ENCODE results near the gene SMIM23. TPM values are rescaled to one million over a fixed set of nuclear protein-coding genes. Genes with fewer than 3 reads are reported as not detected.

SMIM23 gene
- total RNA-seq, 4 donors from 2014 or later = not detected

- no peak overlapping the region for H3K4me3 ChIP-seq
- DNase-seq = no peak
- intact Hi-C loops (cut with DNase I; ENCODE audit: low total_unique reads) = no loop called here
These were observed 3.7 kb downstream of the SMIM23 start for GRCh38 chr5:171789353-171789752.

GRCh38 chr5:171790408-171790807 is 4.8 kb downstream of the SMIM23 start:
- intact Hi-C loops (cut with DNase I; ENCODE audit: low total_unique reads) = no loop called here
- H3K4me1 ChIP-seq = no peaks in the 10 kb centered on the region
- no peak overlapping the region for H3K4me3 ChIP-seq
- H3K36me3 ChIP-seq = no peaks in the 10 kb centered on the region
- no peak overlapping the region for H3K27ac ChIP-seq
- H3K9me3 ChIP-seq = no peaks in the 10 kb centered on the region
- DNase-seq = no peak
- H3K27me3 ChIP-seq = no peaks in the 10 kb centered on the region
- TF ChIP-seq POLR2A (IDR thresholded peaks at IDR 0.05) (no peak), CTCF (IDR thresholded peaks at IDR 0.05) (no peak)

More at GRCh38 chr5:171789353-171789752, 3.7 kb downstream of the SMIM23 start:
- H3K9me3 ChIP-seq = no peaks in the 10 kb centered on the region
- no peaks in the 10 kb centered on the region for H3K27me3 ChIP-seq
- no peaks in the 10 kb centered on the region for H3K4me1 ChIP-seq
- no peak overlapping the region for H3K27ac ChIP-seq
- TF ChIP-seq POLR2A (IDR thresholded peaks at IDR 0.05) (no peak), CTCF (IDR thresholded peaks at IDR 0.05) (no peak)
- H3K36me3 ChIP-seq = no peaks in the 10 kb centered on the region

- TF ChIP-seq POLR2A (IDR thresholded peaks at IDR 0.05) = no peak
- no peak overlapping the region for H3K4me3 ChIP-seq
- no peaks in the 10 kb centered on the region for H3K27me3 ChIP-seq
- H3K27ac ChIP-seq = no peak overlapping the region
- H3K4me1 ChIP-seq = no peaks in the 10 kb centered on the region
- no peaks in the 10 kb centered on the region for H3K9me3 ChIP-seq
- H3K36me3 ChIP-seq = no peaks in the 10 kb centered on the region
- DNase-seq = no peak
- intact Hi-C loops (cut with DNase I; ENCODE audit: low total_unique reads) = no loop called here
These were observed 8.9 kb downstream of the SMIM23 start for GRCh38 chr5:171794470-171794960.

- Histone ChIP-seq H3K27me3 (no peaks in the 10 kb centered on the region), H3K4me1 (no peaks in the 10 kb centered on the region), H3K27ac (no peak overlapping the region), H3K9me3 (no peaks in the 10 kb centered on the region), H3K36me3 (no peaks in the 10 kb centered on the region), H3K4me3 (no peak overlapping the region)
- no peak for DNase-seq
- intact Hi-C loops (cut with DNase I; ENCODE audit: low total_unique reads) = no loop called here
- no peak for TF ChIP-seq CTCF (IDR thresholded peaks at IDR 0.05)
- TF ChIP-seq POLR2A (IDR thresholded peaks at IDR 0.05) = no peak
These were observed 9.8 kb downstream of the SMIM23 start for GRCh38 chr5:171795381-171795780.

GRCh38 chr5:171796436-171796835 is 10.8 kb downstream of the SMIM23 start:
- H3K4me3 ChIP-seq = no peak overlapping the region
- no peaks in the 10 kb centered on the region for H3K4me1 ChIP-seq
- H3K36me3 ChIP-seq = no peaks in the 10 kb centered on the region
- no peak overlapping the region for H3K27ac ChIP-seq
- TF ChIP-seq CTCF (IDR thresholded peaks at IDR 0.05) (no peak), POLR2A (IDR thresholded peaks at IDR 0.05) (no peak)
- intact Hi-C loops (cut with DNase I; ENCODE audit: low total_unique reads) = no loop called here
- H3K9me3 ChIP-seq = no peaks in the 10 kb centered on the region
- DNase-seq = no peak
- no peaks in the 10 kb centered on the region for H3K27me3 ChIP-seq

GRCh38 chr5:171797543-171797942 is 11.9 kb downstream of the SMIM23 start:
- DNase-seq = no peak
- no peaks in the 10 kb centered on the region for H3K4me1 ChIP-seq
- no peaks in the 10 kb centered on the region for H3K9me3 ChIP-seq
- intact Hi-C loops (cut with DNase I; ENCODE audit: low total_unique reads) = no loop called here
- no peaks in the 10 kb centered on the region for H3K27me3 ChIP-seq
- no peaks in the 10 kb centered on the region for H3K36me3 ChIP-seq
- H3K4me3 ChIP-seq = no peak overlapping the region
- H3K27ac ChIP-seq = no peak overlapping the region
- TF ChIP-seq CTCF (IDR thresholded peaks at IDR 0.05) (no peak), POLR2A (IDR thresholded peaks at IDR 0.05) (no peak)
